NCI-H2029 treated with DMSO at 0.1 percent for 48 hours (cell line): ENCODE measurements around the gene DUOXA2.
A peak's percentile ranks its signal among the peaks of the same experiment; 100 is the strongest.

Experiments
- DNase-seq: peaks from one replicate; lab custom pipeline; 2025; lab: John Stamatoyannopoulos, UW

Gene DUOXA2

DNA sequence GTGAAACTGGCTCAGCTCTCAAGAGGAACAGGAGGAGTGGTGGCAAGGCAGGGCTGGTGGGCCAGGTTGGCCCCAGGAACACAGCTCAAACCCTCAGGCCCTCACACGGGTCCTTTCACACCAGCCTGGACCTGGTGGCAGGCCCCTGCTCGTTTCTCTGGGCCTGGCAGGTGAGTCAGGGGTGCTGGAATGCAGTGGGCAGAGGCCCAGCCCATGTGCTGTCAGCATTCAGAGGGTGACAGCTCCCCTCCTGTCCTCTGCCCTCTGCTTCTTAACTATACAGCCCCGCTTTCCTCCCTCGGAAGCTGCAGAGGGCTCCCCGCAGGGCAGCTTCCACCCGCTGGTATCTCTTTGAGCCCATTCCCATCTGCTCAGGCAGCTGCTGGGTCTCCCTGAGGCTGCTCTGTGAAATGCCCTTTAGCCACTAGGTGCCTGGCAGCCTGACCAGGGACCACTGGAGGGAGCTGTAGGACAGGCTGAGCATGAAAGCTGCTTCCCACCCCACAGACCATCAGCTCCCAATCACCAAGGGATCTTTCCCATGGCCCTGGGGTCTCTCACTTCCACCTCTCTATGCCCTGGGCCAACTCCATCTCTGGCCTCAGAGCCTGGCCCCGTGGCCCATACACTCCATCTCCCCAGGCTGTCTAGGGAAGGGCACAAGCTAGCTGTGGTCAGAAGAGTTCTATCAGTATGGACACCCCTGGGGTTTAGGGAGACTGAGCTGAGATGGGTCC is 48.8 kb downstream of the DUOXA2 start:
- DNase-seq = peak; percentile 3

DNA sequence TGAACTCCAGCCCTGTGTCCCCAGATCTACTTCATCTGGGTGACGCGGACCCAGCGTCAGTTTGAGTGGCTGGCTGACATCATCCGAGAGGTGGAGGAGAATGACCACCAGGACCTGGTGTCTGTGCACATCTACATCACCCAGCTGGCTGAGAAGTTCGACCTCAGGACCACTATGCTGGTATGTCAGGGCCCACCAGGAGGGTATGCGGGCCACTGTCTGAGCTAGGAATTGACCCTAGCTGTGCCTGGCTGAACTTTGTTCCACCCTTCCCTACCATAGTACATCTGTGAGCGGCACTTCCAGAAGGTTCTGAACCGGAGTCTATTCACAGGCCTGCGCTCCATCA is 49.4 kb downstream of the DUOXA2 start:
- DNase-seq = no peak

GRCh38 chr15:45164914-45165313 is 50.8 kb downstream of the DUOXA2 start:
- no peak for DNase-seq

DNA sequence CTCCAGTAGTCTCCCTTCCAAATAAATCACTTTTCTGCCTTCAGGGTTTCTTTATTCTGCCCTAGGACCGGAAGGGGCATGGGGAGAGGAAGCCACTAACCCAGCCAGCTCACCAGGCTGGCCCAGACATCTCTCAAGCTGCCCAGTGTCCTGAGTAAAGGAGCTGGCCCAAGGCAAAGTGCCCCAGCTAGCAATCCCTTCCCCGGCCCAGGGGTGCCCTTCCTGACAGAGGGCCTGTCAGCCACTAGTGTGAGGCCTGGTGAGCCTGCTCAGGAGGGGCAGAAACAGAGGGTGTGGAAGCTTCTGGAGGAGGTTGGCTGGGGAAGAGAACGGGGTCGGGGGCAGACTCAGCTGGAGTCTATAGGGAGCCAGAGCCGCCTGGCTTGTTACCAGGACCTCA is 51.4 kb downstream of the DUOXA2 start:
- no peak for DNase-seq

- no peak for DNase-seq
These were observed 52.9 kb downstream of the DUOXA2 start for GRCh38 chr15:45166834-45167630.

GRCh38 chr15:45167631-45168205 is 53.6 kb downstream of the DUOXA2 start:
- no peak for DNase-seq
